ENCODE data around the gene TRIM71.
"Not testable (repeated sequence)": the region's sequence is repeated elsewhere in the genome, so short reads cannot be mapped to it uniquely, and the experiment has no call there.

TRIM71 gene

DNA sequence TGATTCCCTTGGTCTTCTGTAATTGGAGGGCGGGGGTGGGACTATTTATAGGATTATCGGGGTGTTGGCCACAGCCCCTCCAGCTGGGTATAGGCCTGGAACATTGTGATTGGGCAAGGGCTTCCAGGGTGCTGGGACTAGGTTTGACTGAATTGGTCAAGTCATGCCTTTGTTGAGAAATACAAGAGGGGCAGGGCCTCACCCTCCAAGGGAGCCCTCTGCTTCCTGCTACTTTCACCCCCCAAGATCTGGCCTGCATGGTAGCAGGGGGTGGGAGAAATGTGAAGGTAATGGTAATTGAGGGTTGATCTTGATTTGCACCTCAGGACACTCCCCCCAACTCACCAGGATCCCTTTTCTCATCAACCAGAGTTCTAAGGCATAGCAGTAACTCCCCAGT, 25.2 kb downstream of the TRIM71 start:
- DNase-seq (ENCODE audit: low read depth in 2 of 2) = no peak

DNA sequence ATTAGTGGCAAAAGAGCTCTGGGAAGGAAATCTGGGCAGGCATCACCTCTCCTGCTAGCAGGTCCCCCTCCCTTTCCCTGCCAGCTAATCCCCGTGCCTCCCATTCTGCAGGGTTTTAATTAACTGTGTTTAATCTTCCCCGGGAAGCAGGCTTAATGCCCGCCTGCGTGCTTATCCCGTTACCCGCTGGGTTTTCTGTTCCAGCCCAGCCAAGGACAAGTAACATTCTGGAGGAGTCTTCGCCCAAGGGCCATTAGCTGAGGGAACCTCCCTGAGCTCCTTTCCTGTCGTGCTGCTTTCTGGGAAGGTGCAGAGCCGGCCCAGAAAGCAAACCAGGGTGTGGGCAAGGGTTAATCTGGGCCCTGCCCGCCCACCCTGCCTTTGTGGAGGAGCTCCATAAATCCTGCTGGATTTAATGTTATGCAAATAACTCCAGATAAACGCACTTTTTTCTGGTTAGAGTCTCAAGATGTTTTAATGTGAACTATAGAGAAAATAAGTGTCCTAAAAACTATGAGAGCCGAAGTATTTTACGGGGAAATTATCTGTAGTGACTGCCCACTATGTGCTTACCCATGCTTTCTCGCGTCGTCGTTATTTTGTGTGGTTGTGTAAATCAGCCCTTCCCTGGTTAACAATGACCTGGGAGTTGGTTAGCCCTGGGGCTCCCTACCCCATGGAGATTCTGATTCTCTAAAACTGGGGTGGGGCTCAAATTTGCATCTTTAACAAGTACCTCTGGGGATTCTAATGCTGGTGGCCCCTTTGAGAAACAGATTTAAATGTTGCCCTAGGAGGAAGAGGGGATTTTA, 25.9 kb downstream of the TRIM71 start:
- DNase-seq (ENCODE audit: low read depth in 2 of 2) = no peak

DNA sequence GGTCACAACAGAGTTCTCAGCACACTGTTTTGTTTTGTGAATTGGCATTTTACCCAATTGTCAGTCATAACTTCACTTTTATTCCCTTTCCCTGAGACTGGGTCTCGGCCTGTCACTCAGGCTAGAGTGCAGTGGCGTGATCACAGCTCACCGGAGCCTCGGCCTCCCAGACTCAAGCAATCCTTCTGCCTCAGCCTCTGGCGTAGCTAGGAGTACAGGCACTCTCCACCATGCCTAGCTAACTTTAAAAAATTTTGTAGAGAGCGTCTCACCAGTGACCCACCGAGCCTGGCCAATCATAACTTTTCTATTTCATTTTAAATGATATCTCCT, 26.5 kb downstream of the TRIM71 start:
- DNase-seq (ENCODE audit: low read depth in 2 of 2) = no peak

DNA sequence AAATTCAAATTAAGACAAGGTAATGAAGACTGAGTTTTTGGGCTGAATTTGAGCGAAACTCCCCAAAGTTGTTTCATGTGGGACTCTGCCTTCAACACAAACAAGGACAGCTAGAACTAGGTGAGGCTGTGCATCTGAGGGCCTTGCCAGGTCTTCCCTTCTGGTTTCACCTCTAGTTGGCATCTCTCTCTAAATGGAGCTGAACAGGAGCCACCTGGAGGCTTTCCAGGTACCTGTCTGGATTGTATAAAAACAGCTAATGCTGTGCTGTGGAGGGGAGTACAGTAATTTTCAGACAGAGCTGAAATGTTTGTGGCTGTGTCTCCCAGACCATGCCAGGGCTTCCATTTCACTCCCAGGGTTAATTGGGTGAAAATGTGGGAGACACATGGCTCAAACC, 27.1 kb downstream of the TRIM71 start:
- no peak for DNase-seq (ENCODE audit: low read depth in 2 of 2)

DNA sequence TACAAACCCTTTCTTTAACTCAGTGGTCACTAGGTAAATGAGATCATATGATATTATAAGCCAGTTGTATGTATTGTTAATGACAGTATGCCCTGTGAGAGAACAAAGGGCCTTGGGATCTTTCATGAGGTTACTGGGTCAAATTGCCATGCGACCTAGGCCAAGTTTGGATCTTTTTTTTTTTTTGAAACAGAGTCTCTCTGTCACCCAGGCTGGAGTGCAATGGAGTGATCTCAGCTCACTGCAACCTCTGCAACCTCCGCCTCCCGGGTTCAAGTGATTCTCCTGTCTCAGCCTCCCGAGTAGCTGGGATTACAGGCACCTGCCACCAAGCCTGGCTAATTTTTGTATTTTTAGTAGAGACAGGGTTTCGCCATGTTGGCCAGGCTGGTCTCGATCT, 27.7 kb downstream of the TRIM71 start:
- DNase-seq (ENCODE audit: low read depth in 2 of 2) = not testable (repeated sequence)

DNA sequence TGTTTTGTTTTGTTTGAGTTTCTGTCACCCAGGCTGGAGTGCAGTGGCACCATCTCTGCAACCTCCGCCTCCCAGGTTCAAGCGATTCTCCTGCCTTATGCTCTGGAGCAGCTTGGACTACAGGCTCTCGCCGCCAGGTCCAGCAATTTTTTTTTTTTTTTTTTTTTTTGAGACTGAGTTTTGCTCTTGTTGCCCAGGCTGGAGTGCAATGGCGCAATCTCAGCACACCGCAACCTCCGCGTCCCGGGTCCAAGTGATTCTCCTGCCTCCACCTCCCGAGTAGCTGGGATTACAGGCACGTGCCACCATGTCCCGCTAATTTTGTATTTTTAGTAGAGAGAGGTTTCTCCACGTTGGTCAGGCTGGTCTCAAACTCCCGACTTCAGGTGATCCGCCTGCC, 29.2 kb downstream of the TRIM71 start:
- not testable (repeated sequence) for DNase-seq (ENCODE audit: low read depth in 2 of 2)

DNA sequence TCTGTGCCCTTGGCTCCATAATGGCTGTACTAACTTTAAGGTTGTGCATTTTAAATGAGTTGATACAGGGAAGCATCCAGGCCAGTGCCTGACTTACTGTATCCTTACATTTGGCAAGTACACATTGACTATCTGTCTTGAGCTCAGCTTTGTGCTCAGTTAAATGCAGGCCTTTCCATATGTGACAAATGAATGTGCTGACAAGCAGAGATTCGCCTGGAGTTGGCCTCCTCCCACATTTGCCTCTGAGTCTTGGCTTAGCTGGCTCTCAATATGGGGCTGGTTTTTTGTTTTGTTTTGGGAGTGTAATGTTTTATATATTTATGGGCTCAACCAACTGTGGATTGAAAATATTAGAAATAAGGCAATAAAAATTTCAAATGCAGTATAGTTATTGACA, 29.7 kb downstream of the TRIM71 start:
- no peak for DNase-seq (ENCODE audit: low read depth in 2 of 2)

DNA sequence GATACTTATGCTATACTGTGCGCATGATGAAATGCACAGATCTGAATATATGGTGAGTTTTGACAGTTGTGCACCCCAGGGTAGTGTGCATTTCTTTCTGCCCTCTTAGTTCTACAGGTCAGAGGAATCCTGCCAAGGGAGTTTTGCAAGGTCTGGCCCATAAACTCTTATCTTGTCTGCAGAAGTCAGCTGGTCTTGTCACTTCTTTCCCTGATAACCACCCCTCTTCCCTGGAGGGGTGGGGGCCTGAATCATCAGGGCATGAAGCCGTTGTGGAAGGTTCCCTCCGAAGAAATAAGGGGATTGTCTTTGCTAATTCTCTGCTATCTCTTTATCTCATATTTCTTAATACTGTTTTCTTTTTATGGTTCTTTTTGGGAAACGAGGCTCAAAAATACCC, 30.4 kb downstream of the TRIM71 start:
- DNase-seq (ENCODE audit: low read depth in 2 of 2) = no peak

DNA sequence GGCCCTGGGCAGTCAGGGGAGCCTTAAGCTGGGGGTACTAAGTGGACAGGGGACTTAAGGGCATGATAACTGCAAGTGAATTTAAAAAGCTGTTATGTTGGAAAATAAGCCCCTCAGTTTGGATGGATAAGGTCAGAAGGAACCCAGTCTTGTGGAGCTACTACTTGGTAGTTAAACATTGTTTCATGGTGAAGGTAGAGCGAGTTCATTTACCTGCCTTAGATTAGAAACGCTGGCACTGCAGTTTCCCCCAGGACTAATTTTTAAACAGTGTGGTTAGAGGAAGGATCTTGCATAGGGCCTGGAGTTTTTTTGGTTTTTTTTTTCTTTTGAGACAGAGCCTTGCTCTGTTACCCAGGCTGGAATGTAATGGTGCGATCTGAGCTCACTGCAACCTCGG, 31.2 kb downstream of the TRIM71 start:
- no peak for DNase-seq (ENCODE audit: low read depth in 2 of 2)

DNA sequence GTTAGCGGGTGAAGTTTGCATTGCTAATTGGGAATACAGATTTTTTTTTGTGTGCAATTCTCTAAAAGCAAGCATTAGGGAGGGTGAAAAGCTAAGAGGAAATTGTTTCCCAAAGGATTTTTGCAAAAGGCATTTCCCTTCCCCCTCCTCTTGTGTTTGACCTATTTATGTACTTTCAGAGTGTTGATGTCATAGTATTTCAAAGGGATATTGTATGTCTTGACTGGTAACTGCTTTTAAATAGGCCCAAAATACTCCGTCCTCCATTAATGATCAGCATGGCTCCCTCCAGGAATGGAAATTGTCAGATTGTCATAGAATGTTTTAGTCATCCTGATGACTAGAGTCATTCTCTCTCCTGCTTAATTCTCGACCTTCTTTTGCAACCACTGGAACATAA, 32.4 kb downstream of the TRIM71 start:
- DNase-seq (ENCODE audit: low read depth in 2 of 2) = no peak

DNA sequence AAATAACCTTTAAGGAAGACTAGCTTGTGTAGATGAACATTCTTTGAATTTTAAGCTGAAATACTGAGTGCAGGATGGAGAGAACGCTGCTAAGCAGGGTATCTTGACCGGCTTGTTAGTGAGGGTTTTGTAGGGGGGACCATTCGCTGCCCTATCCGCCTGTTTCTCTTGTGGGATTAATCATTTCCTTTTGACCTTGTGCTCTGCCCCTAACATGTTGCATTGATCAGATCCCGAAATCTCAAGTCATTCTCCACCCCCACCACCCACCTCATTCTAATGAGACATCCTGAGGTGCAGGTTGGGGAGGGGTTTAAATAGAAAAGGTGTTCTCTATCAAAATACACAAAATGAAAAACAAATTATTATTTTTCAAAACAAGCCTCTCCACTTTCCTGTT, 32.8 kb downstream of the TRIM71 start:
- no peak for DNase-seq (ENCODE audit: low read depth in 2 of 2)

DNA sequence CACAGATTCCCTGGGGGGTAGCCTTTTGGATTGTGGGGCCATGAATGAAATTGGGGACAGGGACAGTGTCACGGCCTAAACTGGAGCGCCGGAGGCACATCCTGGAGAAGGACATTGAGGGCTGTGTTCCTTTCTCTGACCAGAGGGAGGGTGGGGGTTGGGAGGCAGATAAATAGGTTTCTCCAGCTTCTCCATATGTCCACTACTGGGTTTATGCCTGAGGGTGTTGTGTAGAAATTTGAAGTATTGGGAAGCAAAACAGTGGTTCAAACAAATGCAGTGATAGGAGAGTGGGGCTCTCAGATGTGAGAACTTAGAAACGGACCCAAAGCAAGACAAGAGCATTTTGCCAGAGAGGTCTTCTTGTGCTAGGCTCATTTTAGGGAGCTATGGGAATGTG, 34.3 kb downstream of the TRIM71 start:
- no peak for DNase-seq (ENCODE audit: low read depth in 2 of 2)

DNA sequence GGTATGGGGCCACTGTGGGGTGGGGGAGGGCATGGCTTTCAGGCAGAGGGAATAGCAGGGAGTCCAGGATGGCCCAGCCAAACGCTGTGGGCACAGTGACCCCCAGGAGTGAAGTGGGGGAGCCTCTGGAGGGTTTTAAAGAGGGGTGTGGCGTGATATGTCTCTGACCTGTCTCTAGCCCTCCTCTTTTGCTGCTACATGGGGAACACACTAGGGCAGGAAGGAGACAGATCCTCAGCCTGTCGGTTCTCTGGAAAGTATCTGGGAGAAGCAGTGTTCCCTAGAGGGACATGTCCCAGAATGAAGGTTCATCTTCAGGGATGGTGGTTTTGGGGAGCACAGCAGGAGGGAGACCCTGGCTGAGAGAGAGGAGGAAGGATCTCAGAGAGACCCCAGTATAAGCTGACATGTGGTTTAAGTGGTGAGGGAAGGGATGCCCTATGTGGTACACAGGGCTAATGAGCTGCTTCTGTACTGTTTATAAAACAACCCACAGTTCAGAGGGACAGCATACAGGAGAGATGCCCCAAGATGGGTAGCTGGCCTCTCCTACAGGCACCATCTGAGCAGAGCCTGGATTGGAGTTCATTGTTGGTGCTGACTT, 37.7 kb downstream of the TRIM71 start:
- no peak for DNase-seq (ENCODE audit: low read depth in 2 of 2)

DNA sequence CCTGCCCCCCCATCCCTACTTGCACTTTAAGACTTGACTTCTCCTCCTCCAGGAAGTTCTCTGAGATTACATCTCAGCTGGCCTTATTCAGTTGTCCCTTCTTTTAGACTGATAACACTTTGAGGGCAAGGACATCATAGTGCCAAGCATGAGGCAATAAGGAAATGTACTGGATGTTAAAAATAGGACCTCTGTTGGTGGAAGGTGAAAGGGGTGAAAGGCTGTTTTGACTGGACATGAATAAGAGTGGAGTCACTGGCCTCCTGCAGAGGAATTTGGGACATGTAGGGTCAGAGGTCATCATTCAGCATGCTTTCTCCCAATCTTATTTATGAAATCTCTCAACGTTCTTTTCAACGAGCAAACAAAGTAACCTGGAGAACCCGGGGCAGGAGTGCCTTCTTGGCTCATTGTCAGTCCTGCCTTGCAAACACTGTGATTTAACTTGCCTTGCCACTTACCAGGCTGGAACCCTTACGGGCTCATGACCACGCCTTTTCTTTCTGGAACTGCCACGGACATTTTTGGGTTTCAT, 38.6 kb downstream of the TRIM71 start:
- DNase-seq (ENCODE audit: low read depth in 2 of 2) = no peak

DNA sequence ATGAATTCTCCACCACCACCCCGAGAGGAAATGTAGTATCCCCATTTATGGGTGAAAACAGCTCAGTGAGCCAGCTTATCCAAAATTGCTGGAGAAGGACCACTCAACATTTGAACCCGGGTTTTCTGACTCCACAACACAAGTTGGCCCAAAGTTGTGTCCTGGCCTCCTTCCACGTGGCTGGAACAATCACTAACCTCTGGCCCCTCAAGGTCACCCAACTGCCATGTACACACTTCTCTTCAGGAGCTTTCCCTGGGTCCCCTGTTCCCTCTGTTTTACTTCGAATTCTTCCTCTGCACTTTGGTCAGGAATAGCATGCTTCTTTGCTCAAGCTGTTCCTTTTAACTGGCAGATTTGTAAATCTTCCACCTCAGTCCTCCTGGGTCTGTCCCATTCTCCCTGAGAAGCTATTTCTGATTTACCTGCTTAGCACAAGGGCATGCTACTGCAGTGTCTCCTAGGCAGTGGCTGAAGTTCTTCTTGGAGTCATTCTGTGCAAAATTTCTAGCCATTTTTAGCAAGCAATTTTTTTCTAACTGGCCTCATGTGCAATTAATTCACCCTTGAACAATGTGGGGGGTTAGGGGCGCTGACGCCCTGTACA, 39.2 kb downstream of the TRIM71 start:
- no peak for DNase-seq (ENCODE audit: low read depth in 2 of 2)

DNA sequence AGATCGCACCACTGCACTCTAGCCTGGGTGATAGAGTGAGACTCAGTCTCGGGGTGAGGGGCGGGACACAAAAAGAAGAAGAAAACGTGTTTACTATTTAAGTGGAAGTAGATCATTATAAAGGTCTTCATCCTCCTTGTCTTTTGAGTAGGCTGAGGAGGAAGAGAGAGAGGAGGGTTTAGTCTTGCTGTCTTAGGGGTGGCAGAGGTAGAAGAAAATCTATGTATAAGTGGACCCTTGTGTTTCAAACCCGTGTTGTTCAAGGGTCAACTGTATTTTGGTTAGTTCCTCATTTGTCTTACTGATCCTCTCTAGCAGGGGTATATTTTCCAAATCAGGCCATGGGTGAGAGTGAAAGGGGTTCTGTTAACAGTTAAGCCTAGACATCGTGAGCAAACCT, 40.1 kb downstream of the TRIM71 start:
- DNase-seq (ENCODE audit: low read depth in 2 of 2) = no peak

DNA sequence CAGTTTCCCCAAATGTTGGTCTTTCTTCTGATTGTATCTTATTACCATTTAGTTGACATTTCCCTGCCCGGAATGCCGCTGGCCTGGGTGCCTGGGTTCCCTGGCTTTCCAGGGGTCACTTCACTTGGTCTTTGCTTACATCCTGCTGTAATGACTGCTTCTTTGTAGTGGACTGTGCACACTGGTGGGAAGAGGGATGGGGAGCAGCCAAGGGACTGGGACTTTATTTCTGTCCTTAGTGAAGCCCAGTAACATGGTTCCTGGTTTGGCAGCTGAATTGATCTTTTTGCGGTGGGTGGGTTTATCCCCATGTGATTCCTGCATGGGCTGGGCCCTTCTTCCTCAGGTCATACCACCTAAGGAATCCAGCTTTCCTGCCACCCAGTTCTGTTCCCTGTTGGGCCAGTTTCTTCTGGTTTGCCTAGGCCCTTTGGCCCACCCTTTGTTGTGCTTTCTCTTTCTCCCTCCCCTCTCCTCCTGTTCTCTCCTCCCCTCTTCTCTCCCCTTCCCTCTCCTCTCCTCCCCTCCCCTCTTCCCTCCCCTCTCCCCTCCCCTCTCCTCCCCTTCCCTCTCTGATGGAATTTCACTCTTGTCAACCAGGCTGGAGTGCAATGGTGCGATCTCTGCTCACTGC, 41.9 kb downstream of the TRIM71 start:
- no peak for DNase-seq (ENCODE audit: low read depth in 2 of 2)

DNA sequence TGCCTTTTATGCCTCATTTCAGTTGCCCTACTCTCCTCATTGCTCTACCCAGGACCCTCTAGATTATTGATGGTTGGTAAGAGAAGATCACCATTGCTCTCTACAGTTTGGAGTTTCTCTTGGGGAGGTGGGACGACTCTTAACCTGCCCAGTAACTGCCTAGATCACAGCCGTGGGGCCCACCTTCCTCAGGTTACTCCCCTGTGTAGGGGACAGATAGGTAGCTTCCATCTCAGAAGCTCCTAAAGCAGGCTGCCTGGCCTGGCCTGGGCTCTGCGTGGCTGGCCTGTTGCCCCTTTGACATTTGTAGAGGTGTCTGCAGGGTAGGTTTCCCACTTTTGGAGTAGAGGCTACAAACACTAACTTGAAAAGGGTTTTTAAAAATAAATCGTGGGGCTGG, 42.7 kb downstream of the TRIM71 start:
- no peak for DNase-seq (ENCODE audit: low read depth in 2 of 2)

DNA sequence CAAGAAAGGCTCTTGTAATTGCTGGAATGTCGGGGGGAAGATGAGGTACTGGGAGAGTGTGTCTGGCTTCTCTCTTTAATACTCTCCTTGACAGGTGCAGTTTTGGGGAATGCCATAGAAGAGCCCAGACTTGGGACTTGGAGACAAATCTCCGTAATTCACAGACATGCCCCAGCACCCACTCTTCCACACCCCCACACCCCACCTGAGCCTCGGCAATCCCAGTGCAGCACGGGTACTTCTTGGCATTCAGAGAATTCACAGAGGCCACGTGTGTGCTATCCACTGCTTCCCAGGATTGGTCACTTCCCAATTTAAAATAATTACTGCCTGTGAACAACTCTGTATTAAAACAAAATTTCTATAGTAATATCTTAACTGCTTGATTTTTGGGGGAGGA, 43.9 kb downstream of the TRIM71 start:
- no peak for DNase-seq (ENCODE audit: low read depth in 2 of 2)

DNA sequence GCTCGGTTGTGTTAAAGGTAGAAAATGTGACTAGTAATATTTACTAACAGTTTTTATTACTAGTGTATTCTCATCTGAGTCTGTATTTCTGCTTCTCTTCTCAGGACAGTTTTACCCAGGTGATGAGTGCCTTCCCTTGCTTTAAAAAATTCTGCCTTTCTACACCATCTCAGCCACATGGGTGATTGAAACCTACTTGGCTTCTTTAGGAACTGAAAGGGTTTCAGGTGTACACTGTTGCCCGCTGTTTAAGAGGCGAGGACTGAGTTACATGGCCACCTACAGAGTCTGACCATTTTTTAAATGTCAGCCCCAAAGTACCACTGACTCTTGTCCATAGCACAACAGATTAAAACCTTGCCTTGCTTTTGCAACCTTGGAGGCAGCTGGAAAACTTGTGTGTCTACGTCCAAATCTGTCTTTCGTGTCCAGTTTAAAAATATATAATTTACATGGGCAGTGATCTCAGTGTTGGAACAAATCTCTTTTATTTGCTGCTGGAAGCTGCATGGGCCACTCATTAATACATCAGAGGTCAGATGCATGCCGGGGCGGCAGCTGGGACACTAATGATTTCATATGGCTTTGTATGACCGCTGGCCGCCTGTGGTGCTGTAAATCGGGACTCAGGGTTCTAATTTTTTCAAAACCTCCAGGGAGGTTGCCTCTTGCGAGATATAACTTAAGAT, 44.6 kb downstream of the TRIM71 start:
- DNase-seq (ENCODE audit: low read depth in 2 of 2) = no peak

DNA sequence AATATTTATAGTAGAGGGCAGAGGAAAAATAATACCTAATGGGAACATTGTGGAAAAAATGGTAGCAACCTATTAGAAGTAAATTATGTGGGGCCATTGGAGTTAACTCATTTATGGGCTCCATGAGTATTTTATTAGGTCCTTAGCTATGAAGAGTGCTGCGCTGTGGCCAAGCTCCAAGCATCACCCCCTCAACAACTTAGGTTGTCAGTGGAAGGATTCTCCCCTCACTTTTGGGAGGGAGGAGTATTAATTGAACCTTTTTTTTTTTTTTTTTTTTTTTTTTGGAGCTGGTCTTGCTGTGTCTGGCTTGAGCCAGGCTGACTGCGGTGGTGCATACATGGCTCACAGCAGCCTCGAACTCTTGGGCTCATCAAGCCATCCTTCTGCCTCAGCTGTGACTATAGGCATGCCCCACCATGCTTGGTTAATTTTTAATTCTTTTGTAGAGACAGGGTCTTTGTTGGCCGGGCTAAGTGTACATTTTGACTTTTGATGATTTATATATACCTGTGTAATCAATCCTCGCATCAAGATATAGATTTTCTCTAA, 45.2 kb downstream of the TRIM71 start:
- no peak for DNase-seq (ENCODE audit: low read depth in 2 of 2)

DNA sequence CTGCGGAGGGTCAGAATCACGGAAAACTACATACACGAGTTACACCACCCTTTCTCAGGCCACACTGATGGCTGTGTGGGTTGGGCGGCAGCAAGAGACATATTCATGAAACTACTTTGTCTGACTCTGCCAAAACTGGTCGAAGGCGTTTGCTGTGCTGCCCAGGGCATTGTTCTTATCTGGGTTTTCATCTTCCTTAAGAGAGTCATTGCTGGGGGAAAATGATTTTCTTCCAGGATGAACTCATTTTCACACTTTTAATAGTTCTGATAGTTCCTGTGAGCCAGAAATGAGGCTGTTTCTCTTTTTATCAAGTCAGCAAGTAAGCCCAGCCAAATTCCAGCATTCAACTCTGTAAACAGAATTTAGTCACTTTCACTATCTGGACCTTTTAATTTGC, 47.6 kb downstream of the TRIM71 start:
- no peak for DNase-seq (ENCODE audit: low read depth in 2 of 2)
